Cardiac muscle cell (in vitro differentiated cells and primary cell): ENCODE measurements around the gene MPPED1. TPM values are rescaled to one million over a fixed set of nuclear protein-coding genes. Genes with fewer than 3 reads are reported as not detected.

Experiments used
- DNase-seq, 2 donors: peaks; one replicate each; pipeline versions ENCODE4 v3.0.0 to v3.0.0-alpha.2; 2010 to 2017; ENCODE audit warnings: low read depth in 1 of 2, low spot score in 1 of 2
- H3K27ac ChIP-seq: fragments of 200-600 bp; sonication (generic); 2 replicates; pipeline ENCODE4 v1.5.1; 2016
- H3K27me3 ChIP-seq: fragments of 200-600 bp; sonication (generic); 2 replicates; pipeline ENCODE4 v1.6.0; 2016; ENCODE audit warnings: control low read depth
- H3K36me3 ChIP-seq: fragments of 200-600 bp; sonication (generic); 2 replicates; pipeline ENCODE4 v1.5.1; 2016; ENCODE audit warnings: control low read depth
- H3K4me1 ChIP-seq: fragments of 200-600 bp; sonication (generic); 2 replicates; pipeline ENCODE4 v1.8.1; 2017; ENCODE audit warnings: low read depth, mild to moderate bottlenecking, mixed run types
- H3K4me3 ChIP-seq: fragments of 200-600 bp; sonication (generic); 2 replicates; pipeline ENCODE4 v1.5.1; 2016; ENCODE audit warnings: mild to moderate bottlenecking
- H3K9me3 ChIP-seq: fragments of 200-600 bp; sonication (generic); 2 replicates; pipeline ENCODE4 v1.5.1; 2017; ENCODE audit warnings: low read depth, mild to moderate bottlenecking, control low read depth
- polyA plus RNA-seq: library from polyadenylated mRNA; unstranded; fragments of >200 nt; fragmentation: Nextera tagmentation; extraction: Ambion mirVana; gene quantifications from 2 replicates; pipeline ENCODE4 v1.2.1, GENCODE V29; 2016
- total RNA-seq: library from RNA; depleted of rRNA; stranded (reverse); fragments of >200 nt; gene quantifications from 2 replicates; pipeline ENCODE4 v1.2.3, GENCODE V29; 2016
- TF ChIP-seq, protein P1 (sequence below): IDR thresholded peaks from 2 replicates; pipeline ENCODE4 v1.5.1; 2012; ENCODE audit warnings: low read depth, mild to moderate bottlenecking, low read length

The MPPED1 gene
- total and polyA plus RNA-seq, 2 experiments from 2014 or later: 0.12 TPM; not detected in 1

DNA sequence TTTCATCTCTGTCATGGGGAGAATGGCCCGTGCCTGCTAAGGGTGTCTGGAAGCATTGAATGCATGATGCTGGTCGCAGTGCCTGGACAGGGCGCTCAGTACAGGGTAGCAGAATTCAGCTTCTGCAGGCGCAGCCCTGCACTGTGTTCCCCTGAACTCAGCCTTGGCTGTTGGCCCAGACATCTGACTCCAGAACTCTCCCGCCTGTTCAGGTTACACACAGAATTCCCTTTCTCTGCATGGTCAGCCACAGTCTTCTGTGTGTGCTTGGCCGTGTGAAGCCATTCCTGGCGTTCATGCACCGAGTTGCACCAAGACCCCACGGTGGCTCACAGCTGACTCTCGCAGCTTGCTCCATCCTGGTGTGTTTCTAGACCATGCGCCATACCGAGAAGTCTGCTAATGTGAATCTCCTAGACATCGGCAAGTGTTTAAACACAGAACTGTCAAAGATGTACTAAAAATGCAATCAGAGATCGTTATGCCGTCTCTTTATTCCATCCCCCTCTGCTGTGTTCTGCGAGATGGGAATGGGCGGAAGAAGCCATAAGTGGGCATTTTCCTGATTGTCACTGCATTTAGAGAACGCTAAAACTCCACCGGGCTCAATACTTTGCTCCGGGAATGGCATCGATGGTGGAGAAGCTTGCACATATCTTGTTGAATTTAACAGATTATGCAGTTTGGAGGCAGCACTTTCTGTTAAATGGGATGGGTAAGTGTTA, 55.6 kb downstream of the MPPED1 start:
- peaks cover 36% of the 10 kb centered on the region for H3K27me3 ChIP-seq
- no peaks in the 10 kb centered on the region for H3K4me1 ChIP-seq
- TF ChIP-seq, protein P1, sequence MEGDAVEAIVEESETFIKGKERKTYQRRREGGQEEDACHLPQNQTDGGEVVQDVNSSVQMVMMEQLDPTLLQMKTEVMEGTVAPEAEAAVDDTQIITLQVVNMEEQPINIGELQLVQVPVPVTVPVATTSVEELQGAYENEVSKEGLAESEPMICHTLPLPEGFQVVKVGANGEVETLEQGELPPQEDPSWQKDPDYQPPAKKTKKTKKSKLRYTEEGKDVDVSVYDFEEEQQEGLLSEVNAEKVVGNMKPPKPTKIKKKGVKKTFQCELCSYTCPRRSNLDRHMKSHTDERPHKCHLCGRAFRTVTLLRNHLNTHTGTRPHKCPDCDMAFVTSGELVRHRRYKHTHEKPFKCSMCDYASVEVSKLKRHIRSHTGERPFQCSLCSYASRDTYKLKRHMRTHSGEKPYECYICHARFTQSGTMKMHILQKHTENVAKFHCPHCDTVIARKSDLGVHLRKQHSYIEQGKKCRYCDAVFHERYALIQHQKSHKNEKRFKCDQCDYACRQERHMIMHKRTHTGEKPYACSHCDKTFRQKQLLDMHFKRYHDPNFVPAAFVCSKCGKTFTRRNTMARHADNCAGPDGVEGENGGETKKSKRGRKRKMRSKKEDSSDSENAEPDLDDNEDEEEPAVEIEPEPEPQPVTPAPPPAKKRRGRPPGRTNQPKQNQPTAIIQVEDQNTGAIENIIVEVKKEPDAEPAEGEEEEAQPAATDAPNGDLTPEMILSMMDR: no peak
- no peak overlapping the region for H3K4me3 ChIP-seq
- no peaks in the 10 kb centered on the region for H3K36me3 ChIP-seq
- H3K27ac ChIP-seq: no peak overlapping the region
- no peak for DNase-seq
- H3K9me3 ChIP-seq: no peaks in the 10 kb centered on the region

DNA sequence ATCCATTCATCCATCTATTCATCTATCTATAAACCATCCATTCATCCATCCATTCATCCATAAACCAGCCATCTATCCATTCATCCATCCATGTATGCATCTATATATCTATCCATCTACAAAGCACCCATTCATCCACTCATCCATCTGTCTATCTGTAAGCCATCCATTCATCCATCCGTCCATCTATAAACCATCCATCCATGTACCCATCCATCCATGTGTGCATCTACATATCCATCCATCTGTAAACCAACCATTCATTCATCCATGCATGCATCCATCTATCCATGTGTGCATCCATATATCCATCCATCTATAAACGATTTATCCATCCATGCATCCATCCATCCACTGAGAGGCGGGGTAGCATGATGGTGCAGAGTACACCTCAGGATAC, 58.4 kb downstream of the MPPED1 start:
- no peaks in the 10 kb centered on the region for H3K9me3 ChIP-seq
- no peak for DNase-seq
- H3K4me3 ChIP-seq: no peak overlapping the region
- H3K4me1 ChIP-seq: no peaks in the 10 kb centered on the region
- no peaks in the 10 kb centered on the region for H3K36me3 ChIP-seq
- TF ChIP-seq, protein P1: no peak
- no peak overlapping the region for H3K27ac ChIP-seq
- peaks cover 36% of the 10 kb centered on the region for H3K27me3 ChIP-seq

DNA sequence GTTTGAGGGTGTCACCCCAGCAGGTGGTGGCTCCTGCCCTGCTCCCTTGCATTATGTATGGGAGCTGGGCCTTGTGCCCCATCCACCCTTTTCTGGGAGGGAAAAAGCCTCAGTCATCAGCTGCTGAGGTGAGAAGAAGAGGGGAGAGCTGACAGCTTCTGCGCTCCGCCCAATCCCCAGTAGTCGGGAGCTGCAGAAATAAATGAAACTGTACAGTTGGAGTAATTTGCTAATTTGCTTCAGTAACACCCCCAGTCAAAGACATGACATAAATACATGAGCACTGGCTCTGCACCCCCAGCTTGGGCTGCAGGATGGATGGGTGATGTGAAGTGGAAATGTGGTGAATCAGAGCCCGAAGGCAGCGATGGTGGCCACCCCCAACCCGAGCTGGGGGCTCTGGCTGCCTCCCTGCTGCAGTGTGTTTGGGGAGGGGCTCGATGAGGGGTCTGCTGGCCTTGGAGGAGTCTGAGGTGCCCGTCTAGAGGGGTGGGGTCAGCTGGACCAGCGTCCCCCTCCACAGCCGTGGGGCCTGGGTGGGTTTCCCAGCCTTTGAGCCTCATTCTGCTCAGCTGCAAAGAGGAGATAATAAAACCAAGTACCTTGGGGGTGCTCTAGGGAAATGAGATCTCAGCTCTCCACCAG, 59.2 kb downstream of the MPPED1 start:
- no peak for DNase-seq
- Histone ChIP-seq H3K27me3 (peaks cover 33% of the 10 kb centered on the region), H3K9me3 (no peaks in the 10 kb centered on the region), H3K36me3 (no peaks in the 10 kb centered on the region), H3K4me1 (no peaks in the 10 kb centered on the region), H3K27ac (no peak overlapping the region), H3K4me3 (no peak overlapping the region)
- TF ChIP-seq, protein P1: no peak

DNA sequence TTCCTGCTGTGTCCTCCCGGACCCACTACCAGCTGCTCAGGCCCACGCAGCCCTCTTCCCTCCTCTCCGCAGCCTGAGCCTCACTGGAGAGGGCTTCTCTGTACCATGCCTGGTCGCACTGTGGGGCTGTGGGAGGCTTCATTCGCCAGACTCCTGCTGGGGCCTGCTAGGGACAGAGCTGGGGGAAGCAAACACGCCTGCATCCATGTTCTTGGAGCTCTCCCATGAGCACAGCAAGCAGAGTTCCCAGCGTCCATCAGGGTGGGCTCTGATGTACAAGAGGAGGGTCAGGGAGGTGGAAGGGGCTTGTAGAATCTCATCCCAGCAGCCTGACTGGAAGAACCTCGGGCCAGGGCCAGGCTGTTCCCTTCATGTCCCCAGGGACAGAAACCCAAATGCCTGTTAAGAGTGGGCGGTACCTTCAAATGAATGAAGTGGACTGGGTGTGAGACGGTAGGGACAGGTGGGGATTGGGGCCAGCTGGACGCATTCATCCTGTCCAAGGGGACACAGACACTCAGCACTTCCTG, 59.9 kb downstream of the MPPED1 start:
- no peaks in the 10 kb centered on the region for H3K4me1 ChIP-seq
- H3K36me3 ChIP-seq: no peaks in the 10 kb centered on the region
- no peak overlapping the region for H3K27ac ChIP-seq
- TF ChIP-seq, protein P1: no peak
- H3K27me3 ChIP-seq: peaks cover 27% of the 10 kb centered on the region
- H3K9me3 ChIP-seq: no peaks in the 10 kb centered on the region
- DNase-seq: no peak
- H3K4me3 ChIP-seq: no peak overlapping the region

DNA sequence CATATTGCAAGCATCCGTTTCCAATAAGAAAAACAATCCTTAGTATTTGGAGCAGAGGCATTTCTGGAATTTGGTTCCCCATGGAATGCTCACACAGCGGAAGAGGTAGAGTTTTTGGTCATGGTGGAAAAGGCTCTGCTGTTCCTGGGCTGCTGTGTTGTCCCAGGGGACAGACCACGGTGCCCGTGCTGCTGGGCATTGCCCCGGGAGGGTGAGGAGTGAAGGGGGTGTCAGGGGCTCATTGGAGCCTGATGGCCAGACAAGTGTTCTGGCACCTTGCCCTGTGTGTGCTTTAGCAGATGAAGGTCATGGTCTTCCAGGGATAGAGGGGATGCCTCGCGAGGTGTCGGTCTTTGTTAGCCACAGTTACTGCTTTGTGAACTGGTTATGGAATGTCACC, 61.2 kb downstream of the MPPED1 start:
- DNase-seq: no peak
- Histone ChIP-seq H3K27ac (no peak overlapping the region), H3K27me3 (peaks cover 13% of the 10 kb centered on the region), H3K36me3 (no peaks in the 10 kb centered on the region), H3K9me3 (no peaks in the 10 kb centered on the region), H3K4me1 (no peaks in the 10 kb centered on the region), H3K4me3 (no peak overlapping the region)
- TF ChIP-seq, protein P1: no peak
